ENCODE data around the gene S100A8.

DNA sequence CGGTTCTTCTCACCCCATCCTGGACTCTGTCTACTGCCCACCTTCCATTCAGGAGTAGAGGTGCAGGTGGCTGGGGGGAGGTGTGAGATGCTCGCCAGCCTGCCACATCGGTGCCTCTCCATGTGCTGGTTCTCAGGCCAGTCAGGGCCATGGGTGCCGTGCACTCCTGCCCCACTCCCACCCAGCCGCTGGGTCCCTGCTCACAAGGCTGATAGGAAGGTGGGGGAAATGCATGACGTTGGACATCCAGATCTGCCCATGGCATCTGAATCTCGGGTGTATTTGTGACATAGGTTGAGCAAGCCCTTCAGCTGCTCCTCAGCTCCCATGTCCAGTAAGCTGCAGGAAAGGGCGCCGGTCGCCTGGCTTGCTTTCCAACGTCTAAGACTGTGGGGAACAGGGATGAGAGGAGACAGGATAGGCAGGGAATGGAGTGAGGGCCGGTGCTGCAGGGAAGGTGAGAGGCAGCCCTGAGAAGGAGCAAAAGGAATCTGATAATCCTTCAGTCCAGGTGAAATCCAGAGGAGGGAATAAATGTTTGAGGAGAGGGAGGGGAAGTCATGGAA, 37.3 kb upstream of the S100A8 start:
- TF ChIP-seq CTCF (IDR thresholded peaks at IDR 0.05) (no peak), POLR2A (IDR thresholded peaks at IDR 0.05) (no peak)

Measured in heart left ventricle (tissue), 13 donors.